B cell (primary cell): ENCODE data around the gene EVX1. TPM values are rescaled to one million over a fixed set of nuclear protein-coding genes. Genes with fewer than 3 reads are reported as not detected.

Experiments
- ATAC-seq: fragments of 200-7000 bp; cut with Tn5 transposase; one replicate; pipeline ENCODE4 v1.10.0; 2021; ENCODE audit warnings: low read depth, mild to moderate bottlenecking, moderate number of reproducible peaks, moderate library complexity
- CTCF ChIA-PET: fragments of 350-600 bp; sonication (Branson Sonifier 250); formaldehyde crosslinking; loops from one replicate; lab custom pipeline; 2021; ENCODE audit warnings: antibody characterized with exemption, inconsistent platforms; lab: Charles Lee
- POLR2A ChIA-PET: fragments of 350-600 bp; sonication (Branson Sonifier 250); formaldehyde crosslinking; loops from one replicate; lab custom pipeline; 2021; ENCODE audit warnings: antibody characterized with exemption; lab: Charles Lee
- DNase-seq: peaks from one replicate; pipeline ENCODE4 v3.0.0; 2013
- H2AFZ ChIP-seq: 2 replicates; pipeline ENCODE4 v1.6.1; 2012; ENCODE audit warnings: mild to moderate bottlenecking, low read depth, low read length; ENCODE audit not compliant: insufficient read depth, poor library complexity, severe bottlenecking
- H3K27ac ChIP-seq, 2 donors: 1 replicate in 1 of 2; 2 replicates in 1 of 2; pipeline ENCODE4 v1.5.1; 2012 to 2013; ENCODE audit warnings: low read length in 2 of 2, mild to moderate bottlenecking in 2 of 2, moderate library complexity in 1 of 2
- H3K27me3 ChIP-seq, 4 experiments: fragments of 200-600 bp in 1 of 4; sonication (generic) in 1 of 4; replicated peaks in 1 of 4; 1 replicate in 2 of 4; 2 replicates in 2 of 4; pipeline versions ENCODE4 v1.6.1 to v1.7.0; 2013 to 2016; ENCODE audit warnings: low read length in 3 of 4, mild to moderate bottlenecking in 2 of 4, mixed read lengths in 1 of 4, moderate library complexity in 1 of 4; ENCODE audit not compliant: insufficient read depth in 4 of 4, control insufficient read depth in 3 of 4; ENCODE audit errors: control extremely low read depth in 1 of 4
- H3K36me3 ChIP-seq, 2 experiments: replicated peaks in 1 of 2; 1 replicate in 1 of 2; 2 replicates in 1 of 2; pipeline versions ENCODE4 v1.6.1 to v1.7.1; 2013; ENCODE audit warnings: low read length in 1 of 2; ENCODE audit not compliant: insufficient read depth in 2 of 2, control insufficient read depth in 1 of 2; ENCODE audit errors: control extremely low read depth in 1 of 2, extremely low read depth in 1 of 2
- H3K4me1 ChIP-seq, 2 donors: fragments of 200-600 bp in 1 of 2; sonication (generic) in 1 of 2; 1 replicate in 1 of 2; 2 replicates in 1 of 2; pipeline versions ENCODE4 v1.5.1 to v1.6.1; 2013 to 2017; ENCODE audit warnings: low read length in 2 of 2; ENCODE audit not compliant: control insufficient read depth in 2 of 2, insufficient read depth in 2 of 2
- H3K4me2 ChIP-seq: replicated peaks from 2 replicates; pipeline ENCODE3; 2012; ENCODE audit warnings: mild to moderate bottlenecking, low read depth, low read length; ENCODE audit not compliant: poor library complexity, severe bottlenecking
- H3K4me3 ChIP-seq, 5 experiments: fragments of 200-600 bp in 1 of 5; sonication (generic) in 1 of 5; 1 replicate in 3 of 5; 2 replicates in 2 of 5; pipeline versions ENCODE4 v1.5.1 to v1.7.0; 2011 to 2016; ENCODE audit warnings: low read length in 4 of 5, mild to moderate bottlenecking in 4 of 5, low read depth in 2 of 5, control low read depth in 1 of 5, moderate library complexity in 1 of 5; ENCODE audit not compliant: insufficient read depth in 1 of 5; ENCODE audit errors: control extremely low read depth in 1 of 5, extremely low read depth in 1 of 5
- H3K79me2 ChIP-seq: fragments of 200-600 bp; sonication (generic); one replicate; pipeline ENCODE4 v1.6.0; 2016; ENCODE audit warnings: low read length; ENCODE audit not compliant: control insufficient read depth, insufficient read depth
- H3K9ac ChIP-seq: fragments of 200-600 bp; sonication (generic); 2 replicates; pipeline ENCODE4 v1.6.1; 2017; ENCODE audit warnings: mild to moderate bottlenecking, low read length, moderate library complexity
- H3K9me3 ChIP-seq, 3 donors: one replicate each; pipeline versions ENCODE4 v1.6.1 to v1.7.1; 2013; ENCODE audit warnings: low read length in 2 of 3; ENCODE audit not compliant: control insufficient read depth in 2 of 3, insufficient read depth in 1 of 3; ENCODE audit errors: control extremely low read depth in 1 of 3
- H4K20me1 ChIP-seq: 2 replicates; pipeline ENCODE4 v1.6.0; 2012; ENCODE audit warnings: mild to moderate bottlenecking, low read length; ENCODE audit not compliant: insufficient read depth, control insufficient read depth, poor library complexity, severe bottlenecking
- H3K27ac Mint-ChIP-seq: one replicate; pipeline ENCODE4 v1.8.0; 2021; ENCODE audit warnings: mixed read lengths
- H3K27me3 Mint-ChIP-seq: one replicate; pipeline ENCODE4 v1.8.0; 2021; ENCODE audit warnings: mixed read lengths
- H3K4me1 Mint-ChIP-seq: one replicate; pipeline ENCODE4 v1.8.0; 2021; ENCODE audit warnings: mixed read lengths
- H3K4me3 Mint-ChIP-seq: one replicate; pipeline ENCODE4 v1.8.0; 2021; ENCODE audit warnings: mixed read lengths
- H3K9me3 Mint-ChIP-seq: one replicate; pipeline ENCODE4 v1.8.0; 2022; ENCODE audit warnings: mixed read lengths; ENCODE audit not compliant: insufficient read depth
- CTCF ChIP-seq: fragments of 200-600 bp; IDR thresholded peaks from one replicate; pipeline ENCODE4 v1.8.0; 2022; ENCODE audit warnings: antibody characterized with exemption, mild to moderate bottlenecking
- EZH2 ChIP-seq: IDR thresholded peaks from 2 replicates; pipeline ENCODE4 v1.6.1; 2012; ENCODE audit warnings: borderline replicate concordance, low read depth, mild to moderate bottlenecking, moderate library complexity, low read length; ENCODE audit not compliant: insufficient read depth, poor library complexity, severe bottlenecking
- WGBS: methylation state at CpG from one replicate; pipeline ENCODE4 v1.1.5; 2013; ENCODE audit warnings: missing lambda C conversion rate; ENCODE audit not compliant: insufficient coverage; 5-methylcytosine and 5-hydroxymethylcytosine counted together
- intact Hi-C: fragments of 100-400 bp; cut with micrococcal nuclease; formaldehyde crosslinking; loops from one replicate; pipeline ENCODE4 v1.10.0; 2022
- polyA plus RNA-seq: library from polyadenylated mRNA; depleted of rRNA; stranded (reverse); fragments of >200 nt; gene quantifications from 2 replicates; pipeline ENCODE4 v1.2.3, GENCODE V29; 2012
- total RNA-seq, 2 donors: library from RNA; stranded (reverse); fragments of 120-200 nt in 1 of 2; gene quantifications; 1 replicate in 1 of 2; 2 replicates in 1 of 2; pipeline versions ENCODE4 v1.2.3 to v1.2.4, GENCODE V29; 2013 to 2022

Gene EVX1
- total and polyA plus RNA-seq, 2 donors (not counting 1 experiment from before 2014, with no cell fraction given) = not detected

DNA sequence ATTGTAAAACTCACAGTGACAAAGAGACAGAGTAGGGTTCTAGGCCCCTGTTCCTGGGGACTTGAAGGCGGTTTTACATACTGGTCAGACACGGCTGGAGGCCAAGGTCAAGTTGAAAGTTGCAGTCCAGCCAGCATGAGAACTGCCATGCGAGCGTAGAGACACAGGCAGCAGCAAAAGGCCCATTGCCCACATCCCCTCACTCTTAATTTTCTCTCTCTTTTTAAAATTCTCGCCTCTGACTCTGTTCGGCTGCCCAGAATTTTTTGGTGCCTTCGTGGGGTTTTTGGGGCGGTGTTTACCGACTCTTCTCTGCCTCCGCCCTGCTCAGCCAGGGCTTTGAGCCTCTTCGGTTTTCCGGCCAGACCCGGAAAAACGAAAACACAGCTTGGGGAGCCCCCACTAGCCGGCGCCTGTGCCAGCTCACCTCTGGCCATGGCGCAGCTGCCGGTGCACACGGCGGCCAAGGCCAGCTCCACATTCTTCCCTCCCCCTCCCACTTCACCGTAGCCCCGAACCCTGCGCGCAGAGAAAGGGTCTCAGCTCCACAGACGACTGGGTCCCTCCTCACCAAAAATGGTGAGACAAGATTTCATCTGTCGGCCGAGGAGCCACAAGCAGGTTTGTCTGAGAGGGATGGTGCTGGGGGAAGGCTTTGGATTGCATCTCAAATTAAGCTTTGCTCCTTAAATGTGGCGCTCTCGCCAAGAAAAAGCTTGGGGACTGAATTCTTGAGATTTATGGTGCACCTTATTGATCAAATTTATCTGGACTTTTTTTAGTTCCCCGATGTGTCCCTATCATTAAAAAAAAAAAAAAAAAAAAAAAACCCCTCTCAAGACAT, 40.4 kb upstream of the EVX1 start:
- intact Hi-C loops = loop anchor here (5.0 kb wide), 1 partner anchor 1210 kb away; the partner anchor contains the start of gene CREB5
- Histone ChIP-seq H3K9ac (peak overlapping the region; percentile 21), H3K27ac (no peak overlapping the region), H3K36me3 (no peaks in the 10 kb centered on the region), H3K4me3 (no peak overlapping the region), H3K9me3 (peaks cover 1 to 61% (median 6%) of the 10 kb centered on the region in 3 donors), H3K27me3 (peaks cover 1 to 90% (median 86%) of the 10 kb centered on the region in 4 experiments), H3K4me1 (peaks cover 50 to 72% of the 10 kb centered on the region in 2 donors), H2AFZ (no peak overlapping the region), H4K20me1 (no peaks in the 10 kb centered on the region), H3K4me2 (peak overlapping the region; percentile 78), H3K79me2 (no peaks in the 10 kb centered on the region)
- Mint-ChIP-seq H3K27me3 (peaks cover 84% of the 10 kb centered on the region), H3K27ac (peak overlapping the region; percentile 50), H3K4me3 (peak overlapping the region; percentile 78), H3K4me1 (peaks cover 44% of the 10 kb centered on the region), H3K9me3 (no peaks in the 10 kb centered on the region)
- POLR2A ChIA-PET = interaction anchor here (0.5 kb wide), 1 partner anchor 866 kb away, joined by 5 read pairs; no protein-coding TSS in a partner anchor
- ATAC-seq = no peak
- peak; percentile 26 for DNase-seq
- CTCF ChIA-PET = interaction anchor here (0.9 to 1.8 kb wide), 5 partner anchors 9 to 1354 kb away, joined by 3 to 6 read pairs (median 3); no protein-coding TSS in a partner anchor
- WGBS = 23% methylated on average over 27 of the region's 30 CpGs
- TF ChIP-seq EZH2 = no peak
- TF ChIP-seq CTCF = no peak

- peak overlapping the region; percentile 37 for H3K27ac Mint-ChIP-seq
- Histone ChIP-seq H3K9me3 (peaks cover 1 to 60% (median 6%) of the 10 kb centered on the region in 3 donors), H3K4me3 (no peak overlapping the region), H3K4me1 (peaks cover 50 to 69% of the 10 kb centered on the region in 2 donors), H3K27me3 (peaks cover 1 to 88% (median 85%) of the 10 kb centered on the region in 4 experiments), H3K36me3 (no peaks in the 10 kb centered on the region), H3K79me2 (no peaks in the 10 kb centered on the region), H3K27ac (no peak overlapping the region), H4K20me1 (no peaks in the 10 kb centered on the region), H3K9ac (no peak overlapping the region), H3K4me2 (no peak overlapping the region), H2AFZ (no peak overlapping the region)
- ATAC-seq = no peak
- peaks cover 44% of the 10 kb centered on the region for H3K4me1 Mint-ChIP-seq
- WGBS = no CpG with 5 or more reads among the region's 3 CpGs
- CTCF ChIA-PET = interaction anchor here (0.9 to 1.8 kb wide), 5 partner anchors 8 to 1355 kb away, joined by 3 to 6 read pairs (median 3); no protein-coding TSS in a partner anchor
- POLR2A ChIA-PET = interaction anchor here (0.5 kb wide), 1 partner anchor 867 kb away, joined by 5 read pairs; no protein-coding TSS in a partner anchor
- intact Hi-C loops = loop anchor here (5.0 kb wide), 1 partner anchor 1210 kb away; the partner anchor contains the start of gene CREB5
- TF ChIP-seq CTCF (no peak), EZH2 (no peak)
- no peaks in the 10 kb centered on the region for H3K9me3 Mint-ChIP-seq
- H3K27me3 Mint-ChIP-seq = peaks cover 83% of the 10 kb centered on the region
- DNase-seq = peak; percentile 20
- peak overlapping the region; percentile 36 for H3K4me3 Mint-ChIP-seq
Measured at GRCh38 chr7:27202862-27203134, 39.8 kb upstream of the EVX1 start.
